NCI-H2081 (cell line): ENCODE results near the gene LBX1.
A peak's percentile ranks its signal among the peaks of the same experiment; 100 is the strongest.
"Not testable (repeated sequence)": the region's sequence is repeated elsewhere in the genome, so short reads cannot be mapped to it uniquely, and the experiment has no call there.

Experiments
- DNase-seq, 2 experiments: peaks; one replicate each; lab custom pipeline; 2025; lab: John Stamatoyannopoulos, UW

The LBX1 gene

DNA sequence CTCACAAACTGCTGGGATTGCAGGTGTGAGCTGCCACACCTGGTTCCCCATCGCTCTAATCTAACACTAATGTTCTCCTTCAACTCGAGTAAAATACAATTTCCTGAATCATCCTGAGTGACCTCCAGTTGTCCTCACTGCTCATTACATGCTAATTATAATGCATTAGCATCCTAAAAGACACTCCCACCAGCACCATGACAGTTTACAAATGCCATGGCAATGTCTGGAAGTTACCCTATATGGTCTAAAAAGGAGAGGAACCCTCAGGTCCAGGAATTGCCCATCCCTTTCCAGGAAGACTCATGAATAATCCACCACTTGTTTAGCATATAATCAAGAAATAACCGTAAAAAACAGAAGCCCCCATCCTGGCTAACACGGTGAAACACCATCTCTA is 26.6 kb downstream of the LBX1 start:
- DNase-seq: not testable (repeated sequence)

DNA sequence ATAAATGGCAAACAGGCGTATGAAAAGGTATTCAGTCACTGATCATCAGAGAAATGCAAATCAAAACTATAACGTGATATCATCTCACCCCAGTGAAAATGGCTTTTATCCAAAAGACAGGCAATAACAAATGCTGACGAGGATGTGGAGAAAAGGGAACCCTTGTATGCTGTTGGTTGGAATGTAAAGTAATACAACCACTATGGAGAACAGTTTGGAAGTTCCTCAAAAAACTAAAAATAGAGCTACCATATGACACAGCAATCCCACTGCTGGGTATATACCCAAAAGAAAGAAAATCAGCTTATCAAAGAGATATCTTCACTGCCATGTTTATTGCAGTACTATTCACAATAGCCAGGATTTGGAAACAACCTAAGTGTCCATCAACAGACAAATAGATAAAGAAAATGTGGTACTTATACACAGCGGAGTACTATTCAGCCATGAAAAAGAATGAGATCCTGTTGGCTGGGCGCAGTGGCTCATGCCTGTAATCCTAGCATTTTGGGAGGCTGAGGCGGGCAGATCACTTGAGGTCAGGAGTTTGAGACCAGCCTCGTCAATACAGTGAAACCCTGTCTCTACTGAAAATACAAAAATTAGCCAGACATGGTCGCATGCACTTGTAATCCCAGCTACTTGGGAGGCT is 30.8 kb downstream of the LBX1 start:
- not testable (repeated sequence) for DNase-seq

DNA sequence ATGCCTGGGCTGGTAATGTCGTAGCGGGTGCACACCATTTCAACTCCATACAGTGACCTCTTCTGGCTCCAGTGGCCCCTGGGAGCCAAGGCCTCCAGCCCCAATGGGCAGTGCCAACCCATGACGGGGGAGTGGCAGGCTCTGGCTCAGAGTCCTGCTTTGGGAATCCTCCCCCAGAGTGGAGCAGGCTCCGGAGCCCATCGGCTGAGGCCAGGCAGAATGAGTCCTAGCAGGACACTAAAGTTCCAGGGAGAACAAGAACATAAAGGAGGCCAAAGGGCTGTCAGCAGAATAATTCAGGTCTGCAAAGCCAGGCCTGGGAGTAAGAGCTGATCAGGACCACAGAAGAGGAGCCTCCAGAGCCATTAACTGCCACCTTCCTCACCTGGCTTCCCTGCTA is 33.3 kb downstream of the LBX1 start:
- no peak for DNase-seq

DNA sequence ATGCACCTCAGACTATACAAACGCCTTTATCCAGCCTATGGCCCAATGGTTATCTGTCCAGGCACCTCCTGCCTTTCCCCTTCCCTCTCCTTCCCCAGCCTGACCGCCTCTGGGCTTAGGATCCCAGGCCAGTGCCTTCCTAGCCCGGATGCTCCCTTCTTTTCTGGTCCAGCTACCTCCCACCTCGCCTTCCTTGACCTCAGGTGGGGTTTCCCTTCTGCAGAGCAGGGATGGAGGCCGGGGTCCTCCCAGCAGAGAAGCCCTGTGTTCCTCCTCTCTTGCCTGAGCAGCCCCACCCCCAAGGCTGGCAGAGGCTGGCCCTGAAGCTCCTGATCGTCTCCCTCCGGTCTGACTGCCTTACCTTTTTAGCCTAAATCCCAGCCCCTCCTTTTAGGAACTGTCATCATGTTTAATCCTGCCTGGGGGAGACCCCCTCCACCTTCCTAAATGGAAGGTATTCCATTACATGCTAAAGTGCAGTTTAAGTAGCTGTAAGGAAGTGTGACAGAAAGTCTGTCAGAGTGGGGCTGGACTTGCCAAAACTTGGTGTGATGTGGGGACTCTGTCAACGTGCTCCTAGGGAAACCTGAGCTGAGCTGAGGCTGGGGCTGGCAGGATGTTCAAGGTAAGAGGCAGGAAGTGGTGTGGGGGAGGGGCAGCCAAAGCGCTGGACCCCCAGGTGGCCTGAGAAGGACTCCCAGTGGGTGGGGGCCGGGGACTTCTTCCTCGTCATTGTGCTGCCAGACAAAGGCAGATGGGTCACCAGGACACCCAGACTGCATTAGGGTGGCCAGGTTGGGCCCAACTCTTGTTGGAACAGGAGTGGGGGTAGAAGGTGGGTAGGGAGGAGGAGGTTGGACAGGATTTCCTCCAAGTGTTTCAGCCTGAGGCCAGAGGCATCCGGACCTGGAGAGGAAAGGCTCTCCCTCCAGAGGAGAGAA is 39.5 kb downstream of the LBX1 start:
- peak; percentile 0 to 20 for DNase-seq

DNA sequence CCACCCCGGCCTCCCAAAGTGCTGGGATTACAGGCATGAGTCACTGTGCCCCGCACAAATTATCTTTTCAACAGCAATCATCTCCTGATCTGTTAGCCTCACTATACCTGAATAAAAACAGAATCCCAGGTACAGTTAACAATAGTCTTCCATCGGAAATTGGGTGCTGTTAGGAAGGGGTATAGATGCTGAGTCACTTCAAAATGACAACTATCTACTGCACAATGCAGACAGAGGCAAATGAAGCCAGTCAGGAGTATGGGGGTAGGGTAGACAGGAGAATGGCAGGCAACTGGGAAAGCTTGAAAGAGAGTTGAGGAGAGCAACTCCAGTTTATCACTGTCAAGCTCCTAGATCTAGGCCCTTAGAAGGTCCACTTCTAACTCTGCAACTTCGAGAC is 40.3 kb downstream of the LBX1 start:
- no peak for DNase-seq

DNA sequence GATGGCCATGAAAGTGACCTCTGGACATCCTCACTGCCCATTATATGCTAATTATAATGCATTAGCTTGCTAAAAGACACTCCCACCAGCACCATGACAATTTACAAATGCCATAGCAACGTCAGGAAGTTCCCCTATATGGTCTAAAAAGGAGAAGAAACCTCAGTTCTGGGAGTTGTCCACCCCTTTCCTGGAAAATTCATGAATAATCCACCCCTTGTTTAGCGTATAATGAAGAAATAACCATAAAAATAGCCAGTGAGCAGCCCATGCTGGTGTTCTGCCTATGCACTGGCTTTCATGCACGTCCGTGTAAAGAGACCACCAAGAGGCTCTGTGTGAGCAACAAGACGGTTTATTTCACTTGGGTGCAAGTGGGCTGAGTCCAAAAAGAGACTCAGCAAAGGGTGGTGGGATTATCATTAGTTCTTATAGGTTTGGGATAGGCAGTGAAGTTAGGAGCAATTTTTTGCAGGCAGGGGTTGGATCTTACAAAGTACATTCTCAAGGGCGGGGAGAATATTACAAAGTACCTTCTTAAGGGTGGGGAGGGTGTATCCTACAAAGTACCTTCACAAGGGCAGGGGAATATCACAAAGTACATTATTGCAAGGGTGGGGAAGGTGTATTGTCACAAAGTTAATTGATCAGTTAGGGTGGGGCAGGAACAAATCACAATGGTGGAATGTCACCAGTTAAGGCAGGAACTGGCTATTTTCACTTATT is 45.6 kb downstream of the LBX1 start:
- DNase-seq: no peak

DNA sequence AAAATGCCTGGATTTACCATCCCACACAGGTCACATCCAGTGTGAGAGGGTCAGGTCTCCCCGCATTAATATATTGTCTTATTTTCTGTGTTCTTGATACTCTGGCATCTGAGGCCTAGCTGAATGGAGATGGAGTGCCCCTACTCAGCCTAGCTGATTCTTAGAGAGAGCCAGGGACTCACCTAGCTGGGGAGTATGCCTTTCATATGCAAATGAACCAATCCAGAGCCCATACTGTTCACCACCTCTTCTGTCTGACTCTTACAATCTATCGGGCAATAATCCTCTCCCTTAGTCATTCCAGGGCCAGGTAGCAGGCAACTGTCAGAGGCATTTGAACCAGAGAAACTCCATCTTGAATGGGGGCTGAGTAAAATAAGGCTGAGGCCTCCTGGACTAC is 46.3 kb downstream of the LBX1 start:
- DNase-seq: no peak
